Esophagus squamous epithelium (tissue), 4 donors: ENCODE data around the gene NAA40.

Experiments
- CTCF ChIP-seq, 6 experiments: fragments of 450-650 bp in 4 of 6; fragments of 200-600 bp in 2 of 6; sonication (generic) in 2 of 6; IDR thresholded peaks; one replicate each; pipeline ENCODE4 v1.5.1; 2016 to 2019; ENCODE audit warnings: antibody characterized with exemption in 6 of 6, mild to moderate bottlenecking in 4 of 6, moderate library complexity in 4 of 6
- POLR2A ChIP-seq, 4 donors: fragments of 450-650 bp; IDR thresholded peaks; one replicate each; pipeline ENCODE4 v1.6.1; 2017; ENCODE audit warnings: antibody characterized with exemption in 4 of 4, mild to moderate bottlenecking in 4 of 4, moderate library complexity in 3 of 4

- TF ChIP-seq POLR2A (IDR thresholded peaks at IDR 0.05) = no peak
- TF ChIP-seq CTCF (IDR thresholded peaks at IDR 0.05) = no peak
Measured at GRCh38 chr11:63890368-63890767, 48.4 kb upstream of the NAA40 start.
